Measurements from ENCODE around the gene BMS1.

BMS1 gene

DNA sequence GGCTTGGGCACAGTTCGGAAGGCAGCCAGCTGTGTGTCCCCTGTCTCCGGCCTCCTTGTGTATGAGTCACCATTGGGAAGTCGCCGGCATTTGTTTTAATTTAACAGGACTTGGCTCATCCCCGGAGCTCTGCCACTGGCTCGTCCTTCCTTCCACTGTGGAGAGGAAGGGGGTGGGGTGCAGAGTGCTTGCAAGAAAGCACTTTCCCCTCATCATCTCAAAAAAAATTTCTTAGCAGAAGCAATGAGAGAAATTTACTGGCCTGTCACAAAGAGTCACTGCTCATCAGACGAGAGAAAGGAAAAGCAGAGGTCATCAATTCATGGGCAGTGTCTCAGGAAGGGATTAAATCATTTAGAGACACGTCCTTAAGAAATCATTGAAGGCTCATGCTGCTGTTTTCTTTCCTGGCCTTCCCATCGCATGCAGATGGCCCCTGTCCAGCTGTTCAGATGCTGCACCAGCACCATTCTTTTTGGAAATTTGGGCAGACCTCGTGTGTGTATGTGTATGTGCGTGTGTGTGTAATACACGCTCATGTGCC, 93.3 kb downstream of the BMS1 start:
- Histone ChIP-seq H3K4me1 (ENCODE audit: control insufficient read depth, insufficient read depth, low read length) (no peaks in the 10 kb centered on the region), H3K4me3 (ENCODE audit: low read depth, low read length) (no peak overlapping the region), H3K36me3 (ENCODE audit: control insufficient read depth, insufficient read depth, low read length) (no peaks in the 10 kb centered on the region), H3K27ac (ENCODE audit: low read depth, low read length) (no peak overlapping the region), H3K9ac (ENCODE audit: low read depth, low read length) (no peak overlapping the region), H3K27me3 (ENCODE audit: control insufficient read depth, insufficient read depth, low read length) (no peaks in the 10 kb centered on the region), H3K9me3 (ENCODE audit: control insufficient read depth, insufficient read depth, low read length) (no peaks in the 10 kb centered on the region)

DNA sequence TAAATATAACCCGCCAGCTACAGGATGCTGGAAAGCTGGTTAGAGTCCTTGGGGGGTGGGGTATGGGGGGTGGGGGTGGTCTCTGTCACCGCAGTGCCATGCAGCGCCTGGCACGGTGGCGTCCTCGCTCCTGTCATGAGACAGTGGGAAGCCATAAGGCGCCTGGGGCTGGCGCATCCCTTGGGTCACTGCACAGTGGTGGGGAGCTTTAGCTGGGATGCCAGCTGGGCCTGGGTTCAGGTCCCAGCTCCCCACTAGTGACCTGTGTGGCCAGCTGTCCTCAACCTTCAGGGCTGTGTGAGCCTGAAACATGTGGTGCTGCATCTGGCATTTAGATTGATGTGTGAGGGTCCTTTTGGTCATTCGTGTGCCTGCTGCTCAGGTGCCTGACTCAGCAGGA, 93.9 kb downstream of the BMS1 start:
- Histone ChIP-seq H3K9me3 (ENCODE audit: control insufficient read depth, insufficient read depth, low read length) (no peaks in the 10 kb centered on the region), H3K27me3 (ENCODE audit: control insufficient read depth, insufficient read depth, low read length) (no peaks in the 10 kb centered on the region), H3K27ac (ENCODE audit: low read depth, low read length) (no peak overlapping the region), H3K4me1 (ENCODE audit: control insufficient read depth, insufficient read depth, low read length) (no peaks in the 10 kb centered on the region), H3K9ac (ENCODE audit: low read depth, low read length) (no peak overlapping the region), H3K36me3 (ENCODE audit: control insufficient read depth, insufficient read depth, low read length) (no peaks in the 10 kb centered on the region), H3K4me3 (ENCODE audit: low read depth, low read length) (no peak overlapping the region)

DNA sequence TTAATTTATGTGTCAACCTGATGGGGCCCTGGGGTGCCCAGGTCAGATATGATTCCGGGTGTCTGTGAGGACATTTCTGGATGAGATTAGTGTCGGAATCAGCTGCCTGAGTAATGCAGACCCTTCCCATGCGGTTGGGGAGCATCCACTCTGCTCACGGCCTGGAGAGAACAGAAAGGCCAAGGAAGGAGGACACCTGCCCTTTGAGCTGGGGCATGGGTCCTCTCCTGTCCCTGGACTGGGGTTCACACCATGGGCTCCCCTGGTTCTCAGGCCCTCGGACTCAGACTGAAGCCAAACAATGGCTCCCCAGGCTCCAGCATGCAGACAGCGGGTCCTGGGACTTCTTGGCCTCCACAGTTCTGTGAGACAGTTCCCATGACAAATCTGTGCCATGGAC, 94.3 kb downstream of the BMS1 start:
- H3K27ac ChIP-seq (ENCODE audit: low read depth, low read length), result no peak overlapping the region
- no peaks in the 10 kb centered on the region for H3K4me1 ChIP-seq (ENCODE audit: control insufficient read depth, insufficient read depth, low read length)
- H3K9ac ChIP-seq (ENCODE audit: low read depth, low read length), result no peak overlapping the region
- H3K27me3 ChIP-seq (ENCODE audit: control insufficient read depth, insufficient read depth, low read length), result no peaks in the 10 kb centered on the region
- no peaks in the 10 kb centered on the region for H3K36me3 ChIP-seq (ENCODE audit: control insufficient read depth, insufficient read depth, low read length)
- no peaks in the 10 kb centered on the region for H3K9me3 ChIP-seq (ENCODE audit: control insufficient read depth, insufficient read depth, low read length)
- H3K4me3 ChIP-seq (ENCODE audit: low read depth, low read length), result no peak overlapping the region

DNA sequence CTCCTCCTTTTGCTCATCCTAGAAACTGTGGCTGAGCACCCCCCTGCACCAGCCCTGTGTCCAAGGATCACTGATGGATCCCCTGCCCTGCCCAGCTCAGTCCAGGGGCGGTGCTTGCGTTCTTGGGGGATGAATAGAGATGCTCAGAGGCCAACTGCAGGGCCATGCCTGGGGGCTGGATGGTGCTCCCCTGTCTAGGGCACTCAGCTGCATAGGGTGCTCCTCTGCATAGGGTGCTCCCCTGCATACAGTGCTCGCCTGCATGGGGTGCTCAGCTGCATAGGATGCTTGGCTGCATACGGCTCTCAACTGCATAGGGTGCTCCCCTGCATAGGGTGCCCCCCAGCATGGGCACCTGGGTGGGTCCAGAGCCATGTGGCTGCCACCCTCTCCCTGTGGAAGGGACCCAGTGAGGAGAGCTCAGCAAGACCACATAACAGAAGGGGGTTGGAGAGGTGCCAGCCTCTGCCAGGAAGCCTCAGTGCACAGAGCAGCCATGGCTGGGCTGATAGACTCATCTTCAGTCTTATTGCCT, 95.0 kb downstream of the BMS1 start:
- Histone ChIP-seq H3K36me3 (ENCODE audit: control insufficient read depth, insufficient read depth, low read length) (no peaks in the 10 kb centered on the region), H3K27me3 (ENCODE audit: control insufficient read depth, insufficient read depth, low read length) (no peaks in the 10 kb centered on the region), H3K27ac (ENCODE audit: low read depth, low read length) (no peak overlapping the region), H3K9ac (ENCODE audit: low read depth, low read length) (no peak overlapping the region), H3K4me1 (ENCODE audit: control insufficient read depth, insufficient read depth, low read length) (no peaks in the 10 kb centered on the region), H3K9me3 (ENCODE audit: control insufficient read depth, insufficient read depth, low read length) (no peaks in the 10 kb centered on the region), H3K4me3 (ENCODE audit: low read depth, low read length) (no peak overlapping the region)

DNA sequence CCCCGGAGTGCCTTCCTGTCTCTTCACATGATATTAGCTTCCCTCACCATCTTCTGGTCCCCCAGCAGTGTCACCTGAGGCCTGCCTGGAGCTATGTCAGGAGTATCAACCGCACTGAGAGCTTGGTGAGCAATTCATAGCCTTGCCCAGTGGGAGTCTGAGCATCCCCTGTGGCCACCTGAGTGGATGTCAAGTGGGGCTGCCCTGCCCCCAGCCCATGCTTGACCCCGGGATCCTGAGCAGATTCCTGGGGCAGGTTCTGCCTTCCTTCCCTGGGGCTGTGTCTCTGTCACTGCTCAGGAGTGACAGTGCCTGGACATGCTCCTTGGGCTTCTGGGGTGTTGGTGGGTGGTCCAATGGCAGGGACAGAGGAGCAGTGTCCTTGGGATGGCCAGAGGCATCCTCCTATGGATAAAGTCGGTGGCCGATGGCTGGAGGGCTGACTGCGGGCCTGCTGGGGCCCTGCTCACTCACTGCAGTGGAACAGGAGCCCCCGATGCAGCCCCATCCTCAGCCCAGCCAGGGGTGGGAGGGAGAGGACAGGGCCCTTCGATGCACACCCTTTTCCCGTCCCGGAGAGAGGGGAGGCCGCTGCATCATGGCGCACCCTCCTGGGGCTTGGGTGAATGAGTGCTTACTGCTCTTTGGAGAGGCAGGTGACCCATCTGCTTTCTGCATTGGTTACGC, 95.7 kb downstream of the BMS1 start:
- H3K27ac ChIP-seq (ENCODE audit: low read depth, low read length), result no peak overlapping the region
- no peak overlapping the region for H3K4me3 ChIP-seq (ENCODE audit: low read depth, low read length)
- H3K9me3 ChIP-seq (ENCODE audit: control insufficient read depth, insufficient read depth, low read length), result no peaks in the 10 kb centered on the region
- H3K4me1 ChIP-seq (ENCODE audit: control insufficient read depth, insufficient read depth, low read length), result no peaks in the 10 kb centered on the region
- no peaks in the 10 kb centered on the region for H3K27me3 ChIP-seq (ENCODE audit: control insufficient read depth, insufficient read depth, low read length)
- H3K9ac ChIP-seq (ENCODE audit: low read depth, low read length), result no peak overlapping the region
- no peaks in the 10 kb centered on the region for H3K36me3 ChIP-seq (ENCODE audit: control insufficient read depth, insufficient read depth, low read length)

DNA sequence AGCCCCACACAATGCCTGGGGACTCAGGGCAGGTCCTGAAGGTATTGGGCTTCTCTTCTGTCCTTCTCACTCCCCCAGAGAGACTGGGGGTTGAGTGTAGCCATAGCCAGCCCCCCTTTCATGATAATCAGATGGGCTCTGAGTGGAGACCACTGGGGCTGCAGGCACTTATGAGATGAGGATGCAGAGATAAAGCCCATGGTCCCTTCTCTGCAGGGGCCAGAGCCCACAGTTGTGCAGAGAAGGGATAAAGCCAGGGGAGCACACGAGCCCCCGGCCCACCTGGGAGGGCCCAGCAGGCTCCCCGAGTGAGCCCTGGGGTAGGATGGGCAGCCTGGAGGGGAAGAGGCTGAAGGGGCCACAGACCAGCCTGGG, 96.2 kb downstream of the BMS1 start:
- H3K27ac ChIP-seq (ENCODE audit: low read depth, low read length), result no peak overlapping the region
- H3K4me1 ChIP-seq (ENCODE audit: control insufficient read depth, insufficient read depth, low read length), result no peaks in the 10 kb centered on the region
- H3K27me3 ChIP-seq (ENCODE audit: control insufficient read depth, insufficient read depth, low read length), result no peaks in the 10 kb centered on the region
- H3K4me3 ChIP-seq (ENCODE audit: low read depth, low read length), result no peak overlapping the region
- no peaks in the 10 kb centered on the region for H3K36me3 ChIP-seq (ENCODE audit: control insufficient read depth, insufficient read depth, low read length)
- H3K9me3 ChIP-seq (ENCODE audit: control insufficient read depth, insufficient read depth, low read length), result no peaks in the 10 kb centered on the region
- H3K9ac ChIP-seq (ENCODE audit: low read depth, low read length), result no peak overlapping the region

DNA sequence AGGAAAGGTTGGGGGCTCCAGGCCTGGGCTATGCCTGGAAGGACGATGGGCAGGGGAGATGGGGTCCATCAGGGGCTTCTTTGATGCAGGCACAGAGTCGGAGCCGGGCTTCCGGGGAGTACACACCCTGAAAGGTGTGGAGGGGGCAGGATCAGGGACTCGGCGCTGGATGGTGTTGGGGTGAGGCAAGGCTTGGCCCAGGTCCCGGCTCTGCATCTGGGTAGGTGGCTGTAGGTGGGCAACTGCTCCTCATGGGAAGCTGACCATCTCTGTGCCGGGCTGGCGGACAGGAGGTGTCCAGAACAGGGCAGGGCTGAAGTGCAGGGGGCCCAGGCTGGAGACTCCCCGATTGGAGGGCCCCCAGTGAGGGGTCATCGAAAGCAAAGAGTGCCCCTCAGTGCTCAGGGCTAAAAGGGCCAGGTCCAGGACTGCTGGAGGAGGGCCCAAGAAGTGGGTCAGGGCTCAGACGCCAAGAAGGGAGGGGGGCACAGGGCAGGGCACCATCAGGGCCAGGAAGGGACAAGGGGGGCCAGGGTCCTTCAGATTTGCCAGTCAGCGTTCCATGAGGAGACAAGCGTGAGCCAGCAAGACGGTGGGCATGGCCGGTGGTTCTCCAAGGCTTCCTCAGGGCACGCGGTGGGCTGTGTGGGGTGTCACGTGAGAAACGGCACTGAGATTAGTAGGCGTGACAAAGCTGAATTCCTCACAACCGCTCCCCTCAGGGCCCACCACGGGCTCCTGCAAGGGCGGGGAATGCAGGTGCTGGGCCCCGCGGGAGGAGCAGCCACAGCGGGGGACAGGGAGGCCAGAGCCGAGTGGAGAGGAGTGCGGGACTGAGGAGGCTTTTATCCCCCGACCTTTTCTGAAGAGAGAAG, 97.0 kb downstream of the BMS1 start:
- Histone ChIP-seq H3K9ac (ENCODE audit: low read depth, low read length) (no peak overlapping the region), H3K4me3 (ENCODE audit: low read depth, low read length) (no peak overlapping the region), H3K4me1 (ENCODE audit: control insufficient read depth, insufficient read depth, low read length) (no peaks in the 10 kb centered on the region), H3K36me3 (ENCODE audit: control insufficient read depth, insufficient read depth, low read length) (no peaks in the 10 kb centered on the region), H3K9me3 (ENCODE audit: control insufficient read depth, insufficient read depth, low read length) (no peaks in the 10 kb centered on the region), H3K27me3 (ENCODE audit: control insufficient read depth, insufficient read depth, low read length) (no peaks in the 10 kb centered on the region), H3K27ac (ENCODE audit: low read depth, low read length) (no peak overlapping the region)

DNA sequence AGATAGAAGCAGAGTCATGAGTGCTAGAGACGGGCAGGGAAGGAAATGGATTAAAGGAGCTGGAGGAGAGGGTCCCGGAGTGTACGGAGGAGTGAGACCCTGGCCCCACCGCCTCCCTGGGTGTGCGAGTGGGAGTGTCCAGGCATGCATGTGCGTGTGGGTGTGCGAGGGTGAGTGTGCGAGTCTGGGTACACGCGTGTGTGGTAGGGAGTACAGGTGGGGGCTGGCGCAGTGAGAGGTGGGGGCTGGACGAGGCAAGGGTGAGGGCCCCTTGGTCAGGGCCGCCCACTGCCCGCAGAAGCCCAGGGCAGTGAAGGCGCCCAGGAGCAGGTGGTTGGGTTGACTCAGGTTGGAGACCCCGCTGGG, 97.6 kb downstream of the BMS1 start:
- Histone ChIP-seq H3K9me3 (ENCODE audit: control insufficient read depth, insufficient read depth, low read length) (no peaks in the 10 kb centered on the region), H3K27me3 (ENCODE audit: control insufficient read depth, insufficient read depth, low read length) (no peaks in the 10 kb centered on the region), H3K4me1 (ENCODE audit: control insufficient read depth, insufficient read depth, low read length) (no peaks in the 10 kb centered on the region), H3K9ac (ENCODE audit: low read depth, low read length) (no peak overlapping the region), H3K27ac (ENCODE audit: low read depth, low read length) (no peak overlapping the region), H3K36me3 (ENCODE audit: control insufficient read depth, insufficient read depth, low read length) (no peaks in the 10 kb centered on the region), H3K4me3 (ENCODE audit: low read depth, low read length) (no peak overlapping the region)

DNA sequence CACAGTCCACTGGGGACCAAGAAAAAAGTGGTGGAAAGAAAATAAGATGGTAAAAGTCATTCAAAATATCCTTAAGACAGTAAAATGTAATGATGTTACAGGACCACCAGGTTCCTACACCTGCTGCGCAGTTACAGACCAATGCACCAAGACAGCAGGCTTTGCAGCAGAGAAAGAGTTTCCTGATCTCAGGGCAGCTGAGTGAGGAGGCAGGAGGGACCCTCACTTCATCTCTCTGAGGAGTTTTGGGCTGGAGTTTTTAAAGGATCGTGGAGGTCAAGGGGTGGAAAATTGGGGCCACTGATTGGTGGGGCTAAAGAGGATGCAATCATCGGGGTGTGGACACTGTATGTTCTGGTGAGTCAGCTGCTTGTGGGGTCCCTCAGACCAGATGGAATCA, 100.0 kb downstream of the BMS1 start:
- Histone ChIP-seq H3K9ac (ENCODE audit: low read depth, low read length) (no peak overlapping the region), H3K4me1 (ENCODE audit: control insufficient read depth, insufficient read depth, low read length) (no peaks in the 10 kb centered on the region), H3K4me3 (ENCODE audit: low read depth, low read length) (no peak overlapping the region), H3K27me3 (ENCODE audit: control insufficient read depth, insufficient read depth, low read length) (no peaks in the 10 kb centered on the region), H3K9me3 (ENCODE audit: control insufficient read depth, insufficient read depth, low read length) (no peaks in the 10 kb centered on the region), H3K27ac (ENCODE audit: low read depth, low read length) (no peak overlapping the region), H3K36me3 (ENCODE audit: control insufficient read depth, insufficient read depth, low read length) (no peaks in the 10 kb centered on the region)
